GM12872 (cell line): ENCODE data around the gene GLRX.

Experiments used
- CTCF ChIP-seq: IDR thresholded peaks from 3 replicates; pipeline ENCODE4 v1.5.1; 2011; ENCODE audit warnings: low read depth, mild to moderate bottlenecking, low read length, moderate library complexity; ENCODE audit not compliant: insufficient read depth

Gene GLRX

GRCh38 chr5:95821110-95822021, 1.2 kb downstream of the GLRX start:
- TF ChIP-seq CTCF: no peak

GRCh38 chr5:95818181-95819147, 4.1 kb downstream of the GLRX start:
- TF ChIP-seq CTCF: peak; percentile 10; the same call in 1 of the 3 replicates

- no peak for TF ChIP-seq CTCF
These were observed 5.1 kb downstream of the GLRX start for GRCh38 chr5:95817430-95817829.

GRCh38 chr5:95816776-95817175, 5.8 kb downstream of the GLRX start:
- no peak for TF ChIP-seq CTCF

GRCh38 chr5:95816341-95816740, 6.2 kb downstream of the GLRX start:
- no peak for TF ChIP-seq CTCF

GRCh38 chr5:95815155-95815729, 7.3 kb downstream of the GLRX start:
- no peak for TF ChIP-seq CTCF

GRCh38 chr5:95812074-95812471, 10.5 kb downstream of the GLRX start:
- TF ChIP-seq CTCF: no peak
